Lung (tissue), 12 donors: ENCODE results near the gene SLC25A33. TPM values are rescaled to one million over a fixed set of nuclear protein-coding genes. Genes with fewer than 3 reads are reported as not detected.

Experiments
- ATAC-seq: fragments of 200-7000 bp; cut with Tn5 transposase; one replicate; pipeline ENCODE4 v1.9.1; 2020; ENCODE audit warnings: moderate number of reproducible peaks; ENCODE audit not compliant: insufficient read depth, low FRiP score
- DNase-seq, 3 donors: peaks; one replicate each; pipeline ENCODE4 v3.0.0-alpha.2; 2013 to 2017
- H3K27ac ChIP-seq, 2 donors: one replicate each; pipeline ENCODE4 v1.5.1; 2013; ENCODE audit warnings: mild to moderate bottlenecking in 2 of 2, moderate library complexity in 2 of 2, control low read depth in 1 of 2, inconsistent platforms in 1 of 2, low read depth in 1 of 2, low read length in 1 of 2
- H3K27me3 ChIP-seq, 3 donors: one replicate each; pipeline ENCODE4 v1.5.1; 2013; ENCODE audit warnings: low read length in 2 of 3; ENCODE audit not compliant: control insufficient read depth in 3 of 3, insufficient read depth in 3 of 3
- H3K36me3 ChIP-seq, 4 donors: one replicate each; pipeline ENCODE4 v1.5.1; 2013; ENCODE audit warnings: low read length in 4 of 4, mild to moderate bottlenecking in 1 of 4, moderate library complexity in 1 of 4; ENCODE audit not compliant: control insufficient read depth in 4 of 4, insufficient read depth in 4 of 4
- H3K4me1 ChIP-seq, 5 donors: one replicate each; pipeline ENCODE4 v1.5.1; 2013; ENCODE audit warnings: low read length in 5 of 5, mild to moderate bottlenecking in 2 of 5, moderate library complexity in 1 of 5; ENCODE audit not compliant: control insufficient read depth in 5 of 5, insufficient read depth in 5 of 5
- H3K4me3 ChIP-seq: one replicate; pipeline ENCODE4 v1.5.1; 2013; ENCODE audit warnings: mild to moderate bottlenecking, control low read depth, moderate library complexity
- H3K9ac ChIP-seq, 2 donors: one replicate each; pipeline ENCODE4 v1.5.1; 2013; ENCODE audit warnings: low read length in 2 of 2, control low read depth in 1 of 2; ENCODE audit not compliant: insufficient read depth in 1 of 2
- H3K9me3 ChIP-seq, 4 donors: one replicate each; pipeline ENCODE4 v1.5.1; 2013; ENCODE audit warnings: low read length in 3 of 4, mild to moderate bottlenecking in 1 of 4, moderate library complexity in 1 of 4; ENCODE audit not compliant: control insufficient read depth in 4 of 4, insufficient read depth in 3 of 4
- WGBS, 2 donors: extraction: QIAGEN DNeasy Blood & Tissue Kit; methylation state at CpG; one replicate each; pipeline ENCODE4 v1.1.7; 2013; 5-methylcytosine and 5-hydroxymethylcytosine counted together
- polyA plus RNA-seq, 2 donors: library from polyadenylated mRNA; stranded (reverse); fragments of 200-250 nt; gene quantifications; one replicate each; pipeline ENCODE4 v1.2.1, GENCODE V29; 2013
- total RNA-seq, 2 donors: library from RNA; depleted of rRNA in 1 of 2; stranded (reverse); fragments of >200 nt in 1 of 2; gene quantifications; one replicate each; pipeline ENCODE4 v1.2.1, GENCODE V29; 2014 to 2021
- TF ChIP-seq, protein P1 (sequence below): IDR thresholded peaks from 2 replicates; pipeline ENCODE4 v1.5.1; 2012; ENCODE audit warnings: mild to moderate bottlenecking; ENCODE audit errors: control extremely low read depth, extremely low read depth
- donor health status: control.
- donor health status: control.
- donor health status: Bipolar disorder and iron deficiency.
- donor health status: healthy.
- donor health status: DM: yes; HTN: yes; CAD: no.

Gene SLC25A33
- total and polyA plus RNA-seq, 4 donors: 3.2 to 5.2 (median 4.5) TPM

DNA sequence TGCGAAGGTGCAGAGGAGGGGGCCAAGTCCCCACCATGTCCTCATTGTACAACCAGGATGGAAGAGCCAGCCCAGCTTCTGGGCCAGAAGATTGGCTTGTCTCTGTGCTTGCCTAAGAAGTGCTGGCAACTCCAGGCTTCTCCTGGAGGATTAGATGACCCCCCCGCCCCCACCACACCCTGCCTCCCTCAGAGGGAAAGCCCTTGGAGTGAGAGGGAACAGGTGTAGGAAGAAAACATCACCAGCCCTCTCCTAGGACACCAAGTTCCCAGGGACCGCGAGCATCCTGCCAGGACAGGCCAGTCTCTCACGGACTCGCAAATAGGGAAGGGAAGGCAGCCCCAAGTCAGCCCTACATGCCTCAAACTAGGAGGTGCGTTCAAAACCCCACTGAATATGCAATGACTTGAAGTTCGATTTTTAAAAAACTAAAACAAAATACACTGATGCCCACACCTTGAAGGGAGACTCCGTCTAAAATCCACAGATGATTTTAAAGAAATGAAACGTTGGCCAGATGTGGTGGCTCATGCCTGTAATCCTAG is 20.7 kb upstream of the SLC25A33 start:
- no peak for DNase-seq
- no peak for ATAC-seq
- Histone ChIP-seq H3K4me3 (no peak overlapping the region), H3K4me1 (no peaks in the 10 kb centered on the region), H3K36me3 (no peaks in the 10 kb centered on the region), H3K9me3 (no peaks in the 10 kb centered on the region), H3K27me3 (no peaks in the 10 kb centered on the region), H3K9ac (no peak overlapping the region), H3K27ac (no peak overlapping the region)
- TF ChIP-seq, protein P1, sequence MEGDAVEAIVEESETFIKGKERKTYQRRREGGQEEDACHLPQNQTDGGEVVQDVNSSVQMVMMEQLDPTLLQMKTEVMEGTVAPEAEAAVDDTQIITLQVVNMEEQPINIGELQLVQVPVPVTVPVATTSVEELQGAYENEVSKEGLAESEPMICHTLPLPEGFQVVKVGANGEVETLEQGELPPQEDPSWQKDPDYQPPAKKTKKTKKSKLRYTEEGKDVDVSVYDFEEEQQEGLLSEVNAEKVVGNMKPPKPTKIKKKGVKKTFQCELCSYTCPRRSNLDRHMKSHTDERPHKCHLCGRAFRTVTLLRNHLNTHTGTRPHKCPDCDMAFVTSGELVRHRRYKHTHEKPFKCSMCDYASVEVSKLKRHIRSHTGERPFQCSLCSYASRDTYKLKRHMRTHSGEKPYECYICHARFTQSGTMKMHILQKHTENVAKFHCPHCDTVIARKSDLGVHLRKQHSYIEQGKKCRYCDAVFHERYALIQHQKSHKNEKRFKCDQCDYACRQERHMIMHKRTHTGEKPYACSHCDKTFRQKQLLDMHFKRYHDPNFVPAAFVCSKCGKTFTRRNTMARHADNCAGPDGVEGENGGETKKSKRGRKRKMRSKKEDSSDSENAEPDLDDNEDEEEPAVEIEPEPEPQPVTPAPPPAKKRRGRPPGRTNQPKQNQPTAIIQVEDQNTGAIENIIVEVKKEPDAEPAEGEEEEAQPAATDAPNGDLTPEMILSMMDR: no peak
- 85 to 94% methylated on average over 10 of the region's 10 CpGs for WGBS, 2 donors

DNA sequence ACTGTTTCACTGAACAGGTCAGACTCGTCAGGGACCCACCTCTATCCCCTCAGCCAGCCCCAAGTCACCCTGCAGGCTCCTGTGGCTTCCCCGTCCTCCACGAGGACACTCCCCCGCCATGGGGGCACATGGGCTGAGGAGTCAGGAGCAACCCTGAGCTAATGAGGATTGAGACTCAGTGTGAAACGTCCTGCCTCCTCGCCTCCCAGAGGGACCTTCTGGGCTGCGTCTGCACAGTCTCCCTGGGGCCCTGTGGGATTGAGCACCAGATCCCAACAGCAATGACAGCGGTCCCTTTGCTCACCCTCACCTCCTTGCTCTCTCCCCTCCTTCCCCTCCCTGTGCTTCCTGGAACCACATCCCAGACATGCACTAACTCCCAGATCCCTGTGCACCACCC is 18.9 kb upstream of the SLC25A33 start:
- Histone ChIP-seq H3K4me1 (no peaks in the 10 kb centered on the region), H3K27me3 (no peaks in the 10 kb centered on the region), H3K4me3 (no peak overlapping the region), H3K27ac (no peak overlapping the region), H3K9ac (no peak overlapping the region), H3K9me3 (no peaks in the 10 kb centered on the region), H3K36me3 (no peaks in the 10 kb centered on the region)
- ATAC-seq (no peak), DNase-seq (no peak)
- TF ChIP-seq, protein P1: no peak
- 64 to 66% methylated on average over 8 of the region's 8 CpGs for WGBS, 2 donors

DNA sequence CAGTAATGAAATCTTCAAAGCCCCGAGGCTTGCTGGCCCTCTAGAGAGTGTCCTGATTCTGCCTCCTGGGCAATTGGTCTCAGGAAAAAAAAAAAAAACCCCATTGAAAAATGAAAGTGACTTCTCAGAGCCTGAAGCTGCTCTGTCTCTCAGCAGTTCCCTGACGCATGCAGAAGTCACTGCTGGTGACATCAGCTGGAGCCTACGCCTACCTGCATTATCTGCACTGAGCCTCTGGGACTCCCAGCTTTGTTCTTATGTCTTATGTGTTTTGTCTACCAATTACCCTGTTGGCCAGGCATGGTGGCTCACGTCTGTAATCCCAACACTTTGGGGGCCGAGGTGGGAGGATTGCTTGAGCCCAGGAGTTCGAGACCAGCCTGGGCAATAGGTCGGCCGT is 10.1 kb upstream of the SLC25A33 start:
- no peaks in the 10 kb centered on the region for H3K36me3 ChIP-seq
- 83 to 91% methylated on average over 8 of the region's 8 CpGs for WGBS, 2 donors
- ATAC-seq (no peak), DNase-seq (no peak)
- no peaks in the 10 kb centered on the region for H3K27me3 ChIP-seq
- TF ChIP-seq, protein P1: no peak
- H3K9me3 ChIP-seq: no peaks in the 10 kb centered on the region
- H3K9ac ChIP-seq: no peak overlapping the region
- no peak overlapping the region for H3K4me3 ChIP-seq
- H3K27ac ChIP-seq: no peak overlapping the region
- H3K4me1 ChIP-seq: peaks cover 0 to 7% (median 0%) of the 10 kb centered on the region in 5 donors

GRCh38 chr1:9530320-9530719 is 8.9 kb upstream of the SLC25A33 start:
- TF ChIP-seq, protein P1: no peak
- no peak overlapping the region for H3K4me3 ChIP-seq
- no peaks in the 10 kb centered on the region for H3K27me3 ChIP-seq
- no peak for ATAC-seq
- H3K27ac ChIP-seq: no peak overlapping the region
- 98 to 99% methylated on average over 4 of the region's 4 CpGs for WGBS, 2 donors
- no peak for DNase-seq
- H3K4me1 ChIP-seq: peaks cover 0 to 7% (median 0%) of the 10 kb centered on the region in 5 donors
- no peak overlapping the region for H3K9ac ChIP-seq
- H3K36me3 ChIP-seq: no peaks in the 10 kb centered on the region
- H3K9me3 ChIP-seq: no peaks in the 10 kb centered on the region
